22Rv1 (cell line): Measurements from ENCODE around the gene GIT2.

Experiments
- ZFX ChIP-seq: fragments of 450-650 bp; IDR thresholded peaks from 2 replicates; pipeline ENCODE4 v1.6.1; 2017; ENCODE audit warnings: antibody characterized with exemption, borderline replicate concordance
- TF ChIP-seq, protein P1 (sequence below): fragments of 450-650 bp; IDR thresholded peaks from 2 replicates; pipeline ENCODE4 v1.5.1; 2017; ENCODE audit warnings: mild to moderate bottlenecking

GRCh38 chr12:109926016-109926415 is 70.2 kb downstream of the GIT2 start:
- TF ChIP-seq, protein P1, sequence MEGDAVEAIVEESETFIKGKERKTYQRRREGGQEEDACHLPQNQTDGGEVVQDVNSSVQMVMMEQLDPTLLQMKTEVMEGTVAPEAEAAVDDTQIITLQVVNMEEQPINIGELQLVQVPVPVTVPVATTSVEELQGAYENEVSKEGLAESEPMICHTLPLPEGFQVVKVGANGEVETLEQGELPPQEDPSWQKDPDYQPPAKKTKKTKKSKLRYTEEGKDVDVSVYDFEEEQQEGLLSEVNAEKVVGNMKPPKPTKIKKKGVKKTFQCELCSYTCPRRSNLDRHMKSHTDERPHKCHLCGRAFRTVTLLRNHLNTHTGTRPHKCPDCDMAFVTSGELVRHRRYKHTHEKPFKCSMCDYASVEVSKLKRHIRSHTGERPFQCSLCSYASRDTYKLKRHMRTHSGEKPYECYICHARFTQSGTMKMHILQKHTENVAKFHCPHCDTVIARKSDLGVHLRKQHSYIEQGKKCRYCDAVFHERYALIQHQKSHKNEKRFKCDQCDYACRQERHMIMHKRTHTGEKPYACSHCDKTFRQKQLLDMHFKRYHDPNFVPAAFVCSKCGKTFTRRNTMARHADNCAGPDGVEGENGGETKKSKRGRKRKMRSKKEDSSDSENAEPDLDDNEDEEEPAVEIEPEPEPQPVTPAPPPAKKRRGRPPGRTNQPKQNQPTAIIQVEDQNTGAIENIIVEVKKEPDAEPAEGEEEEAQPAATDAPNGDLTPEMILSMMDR, result no peak
- no peak for TF ChIP-seq ZFX
